ENCODE data around the gene OR1L4. TPM values are rescaled to one million over a fixed set of nuclear protein-coding genes. Genes with fewer than 3 reads are reported as not detected.

The OR1L4 gene
- not detected in 2 replicates for total RNA-seq (2014; rRNA removed; shearing (Covaris generic))

DNA sequence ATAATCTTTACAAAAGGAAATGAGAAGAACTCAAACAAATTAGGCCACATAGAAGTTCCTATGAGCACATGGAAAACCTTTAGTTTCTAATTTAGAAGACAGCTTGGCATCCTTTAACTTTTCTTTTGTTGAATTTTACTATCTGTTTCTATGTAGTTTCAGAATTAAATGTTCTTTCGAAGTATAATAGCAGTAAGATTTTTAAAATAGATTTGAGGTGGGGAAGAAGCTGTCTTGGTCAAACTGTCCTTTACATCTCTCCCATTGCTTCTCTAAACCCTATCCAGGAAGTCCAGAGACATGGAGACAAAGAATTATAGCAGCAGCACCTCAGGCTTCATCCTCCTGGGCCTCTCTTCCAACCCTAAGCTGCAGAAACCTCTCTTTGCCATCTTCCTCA is at the start of gene OR1L4:
Gene OR1L4, plus strand, starts transcription at position 301 of the 400 bp plus-strand sequence. Its CDS starts 0 bp downstream, at position 301.
- no peak for DNase-seq (ENCODE audit: low spot score)

DNA sequence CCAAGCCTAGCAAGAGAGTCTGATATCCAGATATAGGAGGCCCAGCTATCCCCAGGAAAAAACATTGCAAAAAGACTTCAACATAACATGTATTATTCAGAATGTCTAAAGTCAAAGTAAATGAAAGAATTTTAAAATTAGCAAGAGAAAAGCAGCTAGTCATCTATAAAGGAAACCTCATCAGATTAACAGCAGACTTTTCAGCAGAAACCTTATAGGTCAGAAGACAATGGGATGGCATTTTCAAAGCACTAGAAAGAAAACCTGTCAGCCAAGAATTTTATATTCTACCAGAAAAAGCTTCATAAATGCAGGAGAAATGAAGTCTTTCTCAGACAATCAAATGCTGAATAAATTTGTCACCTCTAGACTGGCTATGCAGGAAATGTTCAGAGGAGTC is 38.9 kb upstream of the OR1L4 start:
- no peak for DNase-seq (ENCODE audit: low spot score)

- DNase-seq (ENCODE audit: low spot score), result no peak
These were observed 28.1 kb upstream of the OR1L4 start for GRCh38 chr9:122695696-122696095.

DNA sequence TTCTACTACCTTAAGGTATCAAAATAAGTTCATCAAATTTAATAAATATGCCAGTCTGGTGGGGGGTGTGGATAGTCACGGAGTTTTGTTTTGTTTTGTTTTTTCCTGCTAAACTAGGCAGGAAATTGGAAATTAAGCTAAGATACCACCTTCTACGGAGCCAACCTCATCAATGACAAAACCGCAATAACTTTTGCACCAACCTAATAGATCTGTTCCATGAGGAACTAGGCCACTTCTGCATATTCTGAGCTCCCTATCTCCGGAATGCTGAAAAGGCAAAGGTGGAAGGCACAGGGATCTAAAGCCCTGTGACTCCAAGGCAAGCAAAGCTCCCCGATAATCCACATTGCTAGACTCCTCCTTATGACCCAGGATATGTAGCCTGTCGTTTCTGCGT is 5.8 kb upstream of the OR1L4 start:
- no peak for DNase-seq (ENCODE audit: low spot score)

GRCh38 chr9:122719218-122719617 is 4.6 kb upstream of the OR1L4 start:
- no peak for DNase-seq (ENCODE audit: low spot score)

DNA sequence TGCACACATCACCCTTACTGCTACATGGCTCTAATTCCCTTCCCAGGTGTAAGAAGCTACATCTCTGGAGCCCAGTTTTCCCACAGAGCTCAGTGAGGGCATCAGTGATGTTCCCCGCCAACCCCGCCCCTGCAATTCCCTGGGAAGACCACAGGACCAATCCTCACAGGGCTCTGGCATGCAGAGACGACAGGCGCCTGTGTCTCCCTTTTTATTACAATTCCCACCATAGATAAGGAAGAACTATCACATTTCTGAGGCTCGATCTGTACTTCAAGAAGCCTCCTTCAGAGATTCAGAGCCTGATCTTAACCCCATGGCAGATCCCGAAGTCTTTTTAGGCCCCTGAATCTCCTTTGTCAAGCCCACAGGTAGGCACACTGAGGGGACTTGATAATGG is 18.2 kb downstream of the OR1L4 start, which contains the start of gene OR1L6:
Gene OR1L6, plus strand, starts transcription at position 301 of the 400 bp plus-strand sequence. CDS start 7,545 bp downstream, outside the sequence.
- DNase-seq (ENCODE audit: low spot score), result no peak

- DNase-seq (ENCODE audit: low spot score), result no peak
These were observed 31.0 kb downstream of the OR1L4 start for GRCh38 chr9:122754825-122755224.

- DNase-seq (ENCODE audit: low spot score), result no peak
These were observed 44.0 kb downstream of the OR1L4 start for GRCh38 chr9:122767817-122768216.

Other genes starting within 250 kb of the OR1L4 start
- gene OR1J1, start 246.1 kb upstream of the OR1L4 start, total RNA-seq (2014; rRNA removed; shearing (Covaris generic)), result not detected in 2 replicates
- gene OR1J2, start 213.2 kb upstream of the OR1L4 start, total RNA-seq (2014; rRNA removed; shearing (Covaris generic)), result not detected in 2 replicates
- gene OR1J4, start 204.8 kb upstream of the OR1L4 start, total RNA-seq (2014; rRNA removed; shearing (Covaris generic)), result not detected in 2 replicates
- not detected in 2 replicates for gene OR1N1, start 196.7 kb upstream of the OR1L4 start, total RNA-seq (2014; rRNA removed; shearing (Covaris generic))
- not detected in 2 replicates for gene OR1N2, start 170.9 kb upstream of the OR1L4 start, total RNA-seq (2014; rRNA removed; shearing (Covaris generic))
- gene OR1L8, start 140.6 kb upstream of the OR1L4 start, total RNA-seq (2014; rRNA removed; shearing (Covaris generic)), result not detected in 2 replicates
- gene OR1Q1, start 109.3 kb upstream of the OR1L4 start, total RNA-seq (2014; rRNA removed; shearing (Covaris generic)), result not detected in 2 replicates
- not detected in 2 replicates for gene OR1B1, start 66.4 kb upstream of the OR1L4 start, total RNA-seq (2014; rRNA removed; shearing (Covaris generic))
- gene OR1L1, start 62.3 kb upstream of the OR1L4 start, total RNA-seq (2014; rRNA removed; shearing (Covaris generic)), result not detected in 2 replicates
- not detected in 2 replicates for gene OR1L3, start 48.9 kb upstream of the OR1L4 start, total RNA-seq (2014; rRNA removed; shearing (Covaris generic))
- not detected in 2 replicates for gene OR1L6, start 18.3 kb downstream of the OR1L4 start, total RNA-seq (2014; rRNA removed; shearing (Covaris generic))
- gene OR5C1, start 64.9 kb downstream of the OR1L4 start, total RNA-seq (2014; rRNA removed; shearing (Covaris generic)), result not detected in 2 replicates
- not detected in 2 replicates for gene OR1K1, start 76.1 kb downstream of the OR1L4 start, total RNA-seq (2014; rRNA removed; shearing (Covaris generic))
- gene PDCL, start 104.6 kb downstream of the OR1L4 start, total RNA-seq (2014; rRNA removed; shearing (Covaris generic)), result 51.6 and 54.3 TPM in 2 replicates
- 59.9 and 62.0 TPM in 2 replicates for gene RC3H2, start 181.4 kb downstream of the OR1L4 start, total RNA-seq (2014; rRNA removed; shearing (Covaris generic))
- 12.8 and 14.7 TPM in 2 replicates for gene ZBTB6, start 189.3 kb downstream of the OR1L4 start, total RNA-seq (2014; rRNA removed; shearing (Covaris generic))
- gene ZBTB26, start 207.5 kb downstream of the OR1L4 start, total RNA-seq (2014; rRNA removed; shearing (Covaris generic)), result 6.1 and 10.2 TPM in 2 replicates
- gene RABGAP1, start 217.0 kb downstream of the OR1L4 start, total RNA-seq (2014; rRNA removed; shearing (Covaris generic)), result 24.2 and 33.3 TPM in 2 replicates